Thyroid gland (tissue), 4 donors: ENCODE measurements around the gene RIMS3. TPM values are rescaled to one million over a fixed set of nuclear protein-coding genes. Genes with fewer than 3 reads are reported as not detected.

Source experiments
- DNase-seq, 2 donors: peaks; one replicate each; pipeline ENCODE4 v3.0.0-alpha.2; 2019
- H3K27ac ChIP-seq, 3 donors: fragments of 200-600 bp; sonication (generic); 1 replicate in 2 of 3; 2 replicates in 1 of 3; pipeline ENCODE4 v1.5.1; 2016 to 2019; ENCODE audit warnings: mild to moderate bottlenecking in 1 of 3, moderate library complexity in 1 of 3
- H3K27me3 ChIP-seq: fragments of 200-600 bp; sonication (generic); one replicate; pipeline ENCODE4 v1.5.1; 2019
- H3K36me3 ChIP-seq, 2 donors: fragments of 200-600 bp; sonication (generic); one replicate each; pipeline ENCODE4 v1.5.1; 2016 to 2019
- H3K4me1 ChIP-seq, 2 donors: fragments of 200-600 bp; sonication (generic); one replicate each; pipeline ENCODE4 v1.5.1; 2017 to 2019
- H3K4me3 ChIP-seq, 3 donors: fragments of 200-600 bp; sonication (generic); replicated peaks in 1 of 3; 1 replicate in 2 of 3; 2 replicates in 1 of 3; pipeline ENCODE4 v1.5.1; 2016; ENCODE audit warnings: mild to moderate bottlenecking in 1 of 3
- H3K9me3 ChIP-seq: fragments of 200-600 bp; sonication (generic); one replicate; pipeline ENCODE4 v1.5.1; 2017
- CTCF ChIP-seq, 6 experiments: fragments of 200-600 bp in 3 of 6; fragments of 450-650 bp in 3 of 6; sonication (generic) in 3 of 6; IDR thresholded peaks; one replicate each; pipeline ENCODE4 v1.5.1; 2016 to 2019; ENCODE audit warnings: antibody characterized with exemption in 6 of 6, mild to moderate bottlenecking in 2 of 6, inconsistent platforms in 1 of 6, moderate library complexity in 1 of 6
- POLR2A ChIP-seq, 2 donors: fragments of 450-650 bp; IDR thresholded peaks; one replicate each; pipeline ENCODE4 v1.6.1; 2017; ENCODE audit warnings: antibody characterized with exemption in 2 of 2, mild to moderate bottlenecking in 2 of 2, moderate library complexity in 1 of 2
- WGBS, 2 donors: methylation state at CpG; one replicate each; pipeline ENCODE4 v1.1.5; 2017; 5-methylcytosine and 5-hydroxymethylcytosine counted together
- intact Hi-C: fragments of 100-400 bp; cut with DNase I; formaldehyde crosslinking; loops from one replicate; pipeline ENCODE4 v1.15.1; 2023
- total RNA-seq, 4 donors: library from RNA; depleted of rRNA; stranded (reverse); fragments of >200 nt; gene quantifications; one replicate each; pipeline ENCODE4 v1.2.3, GENCODE V29; 2016

Gene RIMS3
- total RNA-seq, 4 donors from 2014 or later = 2.1 to 4.4 (median 3.5) TPM

GRCh38 chr1:40646315-40646714, 19.2 kb downstream of the RIMS3 start:
- no peak overlapping the region for H3K4me3 ChIP-seq
- no peaks in the 10 kb centered on the region for H3K9me3 ChIP-seq
- TF ChIP-seq CTCF (IDR thresholded peaks at IDR 0.05) (no peak), POLR2A (IDR thresholded peaks at IDR 0.05) (no peak)
- H3K27me3 ChIP-seq = no peaks in the 10 kb centered on the region
- no peak overlapping the region for H3K27ac ChIP-seq
- no peaks in the 10 kb centered on the region for H3K36me3 ChIP-seq
- no peaks in the 10 kb centered on the region for H3K4me1 ChIP-seq
- 63 to 69% methylated on average over 5 of the region's 5 CpGs for WGBS, 2 donors
- no peak for DNase-seq
- intact Hi-C loops = no loop called here

- 87 to 90% methylated on average over 5 of the region's 5 CpGs for WGBS, 2 donors
- no peaks in the 10 kb centered on the region for H3K9me3 ChIP-seq
Observed at GRCh38 chr1:40645118-40645680, 20.3 kb downstream of the RIMS3 start.

GRCh38 chr1:40641601-40642242, 23.8 kb downstream of the RIMS3 start:
- no peak for DNase-seq
- no peaks in the 10 kb centered on the region for H3K4me1 ChIP-seq
- TF ChIP-seq CTCF (IDR thresholded peaks at IDR 0.05) (no peak), POLR2A (IDR thresholded peaks at IDR 0.05) (no peak)
- WGBS, 2 donors = 89 to 92% methylated on average over 17 to 18 of the region's 18 CpGs
- no peaks in the 10 kb centered on the region for H3K9me3 ChIP-seq
- H3K36me3 ChIP-seq = no peaks in the 10 kb centered on the region
- intact Hi-C loops = no loop called here
- no peaks in the 10 kb centered on the region for H3K27me3 ChIP-seq
- no peak overlapping the region for H3K27ac ChIP-seq
- no peak overlapping the region for H3K4me3 ChIP-seq

More at GRCh38 chr1:40645118-40645680, 20.3 kb downstream of the RIMS3 start:
- Histone ChIP-seq H3K4me1 (no peaks in the 10 kb centered on the region), H3K27ac (no peak overlapping the region), H3K36me3 (no peaks in the 10 kb centered on the region), H3K27me3 (no peaks in the 10 kb centered on the region), H3K4me3 (no peak overlapping the region)
- intact Hi-C loops = no loop called here
- DNase-seq = no peak
- TF ChIP-seq CTCF (IDR thresholded peaks at IDR 0.05) = no peak
- no peak for TF ChIP-seq POLR2A (IDR thresholded peaks at IDR 0.05)

GRCh38 chr1:40640314-40641076, 25.0 kb downstream of the RIMS3 start:
- TF ChIP-seq CTCF (IDR thresholded peaks at IDR 0.05) = no peak
- TF ChIP-seq POLR2A (IDR thresholded peaks at IDR 0.05) = no peak
- Histone ChIP-seq H3K36me3 (no peaks in the 10 kb centered on the region), H3K9me3 (no peaks in the 10 kb centered on the region), H3K27me3 (no peaks in the 10 kb centered on the region), H3K4me1 (no peaks in the 10 kb centered on the region), H3K4me3 (no peak overlapping the region), H3K27ac (no peak overlapping the region)
- intact Hi-C loops = no loop called here
- no peak for DNase-seq
- WGBS, 2 donors = 88 to 93% methylated on average over 10 of the region's 10 CpGs
